HG03066 (cell line): ENCODE data around the gene CRY2.

Experiments
- ATAC-seq: cut with Tn5 transposase; IDR thresholded peaks from one replicate; pipeline ENCODE4 v1.9.1; 2021; ENCODE audit warnings: low read depth; ENCODE audit not compliant: unreplicated experiment

CRY2 gene

DNA sequence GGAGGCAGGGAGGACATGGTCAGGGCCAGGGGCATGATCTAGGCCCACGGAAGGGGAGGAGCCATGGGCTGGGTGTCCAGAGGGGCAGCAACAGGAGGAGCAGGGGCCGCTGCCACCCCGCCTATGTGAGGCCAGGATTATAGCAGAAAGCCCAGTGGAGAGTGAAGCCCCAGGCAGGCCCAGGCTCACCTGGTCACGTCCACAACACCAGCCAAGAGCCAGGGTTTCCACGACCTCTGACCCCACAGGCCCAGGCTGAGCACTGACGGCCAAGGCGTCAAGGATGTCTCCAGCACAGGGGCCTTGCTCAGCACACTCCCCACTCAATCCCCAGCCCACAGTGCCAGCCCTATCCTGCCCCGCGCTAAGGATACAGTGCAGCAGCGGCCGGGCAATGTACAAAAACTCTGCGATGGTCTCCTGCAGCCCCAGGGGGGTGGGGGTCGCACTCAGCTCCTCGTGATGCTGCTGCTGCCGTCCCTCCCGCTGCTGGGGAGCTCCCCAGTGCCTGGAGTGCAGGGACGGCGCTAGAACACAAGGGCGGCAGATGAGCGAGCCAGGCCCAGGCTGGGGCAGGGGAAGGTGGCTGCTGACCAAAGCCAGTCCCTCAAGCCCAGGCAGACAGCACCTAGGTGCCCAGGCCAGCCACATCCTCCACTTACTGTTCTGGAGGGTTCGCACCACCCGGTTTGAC is 66.8 kb downstream of the CRY2 start:
- no peak for ATAC-seq

- ATAC-seq = no peak
Observed at GRCh38 chr11:45915446-45915845, 68.2 kb downstream of the CRY2 start.

GRCh38 chr11:45917286-45917622 is 70.0 kb downstream of the CRY2 start:
- no peak for ATAC-seq

GRCh38 chr11:45917623-45918330 is 70.5 kb downstream of the CRY2 start, which contains the start of gene PEX16:
Gene PEX16, minus strand, starts transcription at chr11:45917877. Its CDS starts 66 bp downstream, at chr11:45917811.
- ATAC-seq = peak; percentile 82

- ATAC-seq = peak; percentile 45
Observed at GRCh38 chr11:45918331-45918941, 71.2 kb downstream of the CRY2 start.

DNA sequence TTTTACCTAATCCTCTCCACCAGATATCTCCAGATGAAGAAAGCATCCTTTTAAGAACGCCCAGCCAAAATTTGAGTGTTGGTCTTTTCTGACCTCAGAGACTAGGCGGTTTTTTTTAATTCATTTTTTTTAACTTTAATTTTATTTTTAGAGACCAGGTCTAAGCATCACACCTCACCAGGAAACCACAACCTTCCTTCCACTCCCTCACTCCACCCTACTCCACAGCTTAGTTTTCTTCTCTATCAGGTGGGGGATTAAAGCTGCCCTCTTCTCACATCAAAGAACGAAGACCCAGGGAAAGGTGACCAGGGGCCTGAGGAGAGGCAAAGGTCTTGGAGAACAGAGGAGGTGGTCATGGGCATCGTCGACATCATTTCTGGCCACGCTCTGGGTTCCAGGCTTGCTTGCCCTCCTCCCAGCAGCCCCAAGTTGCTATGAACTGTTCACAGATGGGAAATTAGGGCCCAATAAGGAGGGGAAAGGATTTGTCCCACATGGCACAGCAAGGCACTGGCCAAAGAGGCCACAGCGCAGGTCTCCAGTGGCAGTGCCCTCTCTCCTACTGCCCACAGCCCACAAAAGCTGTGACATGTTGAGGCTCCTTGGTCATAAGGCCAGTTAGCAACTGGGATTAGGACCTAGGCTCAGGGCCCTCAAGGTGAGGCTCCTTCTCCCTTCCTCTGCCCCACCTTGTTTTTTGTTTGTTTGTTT is 71.8 kb downstream of the CRY2 start:
- ATAC-seq = no peak

DNA sequence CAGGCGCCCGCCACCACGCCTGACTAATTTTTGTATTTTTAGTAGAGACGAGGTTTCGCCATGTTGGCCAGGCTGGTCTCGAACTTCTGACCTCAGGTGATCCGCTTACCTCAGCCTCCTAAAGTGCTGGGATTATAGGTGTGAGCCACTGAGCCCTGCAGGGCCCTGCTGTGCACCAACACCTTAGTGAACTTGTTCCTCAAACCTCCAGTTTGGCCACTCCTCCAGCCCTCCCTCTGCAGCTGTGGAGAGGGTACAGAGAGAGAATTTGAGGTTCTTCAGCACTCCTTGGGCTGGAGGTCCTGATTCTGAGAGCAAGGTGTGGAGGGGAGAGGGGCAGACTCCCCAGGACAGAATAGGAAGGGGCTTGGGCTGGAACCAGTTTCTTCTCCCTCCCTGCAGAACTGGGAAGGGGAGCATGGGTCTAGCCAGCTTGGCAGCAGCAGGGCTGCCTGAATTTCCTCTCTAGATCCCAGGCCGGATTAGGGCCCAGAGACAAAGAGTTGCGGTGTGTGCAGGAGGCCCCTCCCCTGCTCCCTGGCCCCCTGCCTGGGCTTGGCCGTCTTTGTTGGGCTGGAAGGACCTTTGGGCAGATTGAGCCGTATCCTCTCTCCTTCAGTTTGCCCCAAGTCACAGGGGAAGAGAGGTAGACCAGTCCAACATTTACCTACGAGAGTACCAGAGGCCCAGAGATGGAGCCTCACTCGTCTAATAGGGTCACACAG is 72.7 kb downstream of the CRY2 start:
- no peak for ATAC-seq

DNA sequence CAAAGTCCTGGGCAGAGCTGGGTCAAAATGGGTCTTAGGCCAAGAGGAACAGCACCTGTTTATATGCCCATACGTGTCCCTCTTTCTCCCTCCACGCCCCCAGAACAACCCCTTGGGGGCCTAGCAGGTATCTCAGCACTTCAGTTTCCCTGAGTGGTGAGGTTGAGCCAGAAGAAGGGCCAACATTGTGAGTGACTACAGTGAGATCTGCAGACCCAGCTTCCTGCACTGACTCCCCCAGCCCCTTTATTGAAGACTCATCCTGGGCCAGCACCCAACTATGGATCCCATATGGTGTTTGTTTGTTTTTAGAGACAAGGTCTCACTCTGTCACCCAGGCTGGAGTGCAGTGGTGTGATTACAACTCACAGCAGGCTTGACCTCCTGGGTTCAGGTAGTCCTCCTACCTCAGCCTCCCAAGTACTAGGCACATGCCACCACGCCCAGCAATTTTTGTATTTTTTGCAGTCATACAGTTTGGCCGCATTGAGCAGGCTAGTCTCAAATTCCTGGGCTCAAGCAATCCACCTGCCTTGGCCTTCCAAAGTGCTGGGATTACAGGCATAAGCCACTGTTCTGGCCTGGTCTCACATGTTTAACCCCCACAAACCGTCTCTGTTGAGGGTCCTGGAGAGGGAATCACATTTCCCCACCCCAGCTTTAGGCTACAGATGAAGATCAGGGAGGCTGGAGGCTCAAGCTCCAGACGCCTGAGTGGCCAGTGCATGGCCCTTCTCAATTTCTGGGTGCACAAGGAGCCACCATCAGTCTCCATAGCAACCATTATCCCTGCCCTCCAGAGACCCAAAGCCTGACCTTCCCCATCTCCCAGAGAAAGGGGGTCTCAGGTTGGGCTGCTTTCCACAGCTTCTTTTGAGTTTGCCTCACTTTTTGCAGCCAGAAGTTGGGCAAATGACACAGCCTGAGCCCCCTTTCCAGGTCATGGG is 73.5 kb downstream of the CRY2 start:
- no peak for ATAC-seq

DNA sequence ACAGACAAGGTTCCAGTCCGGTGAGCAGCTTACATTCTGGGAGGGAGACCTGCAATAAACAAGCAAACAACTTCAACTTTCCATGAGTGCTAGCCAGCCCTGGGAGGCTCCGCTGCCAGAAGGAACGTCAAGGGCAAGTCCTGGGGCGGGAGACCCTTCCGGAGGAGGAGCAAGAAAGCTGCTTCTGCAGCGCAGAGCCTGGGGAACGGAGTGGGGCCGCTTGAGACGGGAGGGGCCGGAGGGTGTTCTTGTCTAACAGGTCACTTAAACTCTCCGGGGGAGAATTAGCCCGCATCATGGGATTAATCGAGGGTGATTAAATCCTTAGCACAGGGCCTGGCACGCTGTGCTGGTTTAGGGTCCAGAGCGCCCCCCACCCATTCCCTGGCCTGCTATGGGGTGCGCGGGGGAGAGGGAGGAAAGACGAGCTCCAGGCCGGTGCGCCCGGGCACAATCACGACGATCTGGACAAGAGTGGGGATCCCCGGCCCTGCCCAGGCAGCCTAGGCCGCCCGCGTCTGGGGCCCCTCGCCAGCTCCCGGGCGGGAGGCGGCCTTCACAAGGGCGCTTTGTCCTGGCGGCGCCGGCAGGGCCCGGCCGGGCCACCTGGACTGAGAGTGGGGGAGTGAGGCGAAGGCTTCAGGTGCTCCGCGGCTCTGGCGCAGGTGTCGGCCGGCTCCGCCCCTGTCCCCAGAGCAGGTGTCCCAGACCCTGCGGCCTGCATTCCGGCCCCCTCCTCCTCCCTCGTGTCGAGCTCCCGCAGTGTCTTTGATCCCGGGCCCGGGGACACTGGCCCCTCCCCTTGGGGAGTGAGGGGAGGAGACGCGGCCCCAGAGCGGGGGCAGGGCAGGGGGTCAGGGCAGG is 74.5 kb downstream of the CRY2 start:
- ATAC-seq = no peak

DNA sequence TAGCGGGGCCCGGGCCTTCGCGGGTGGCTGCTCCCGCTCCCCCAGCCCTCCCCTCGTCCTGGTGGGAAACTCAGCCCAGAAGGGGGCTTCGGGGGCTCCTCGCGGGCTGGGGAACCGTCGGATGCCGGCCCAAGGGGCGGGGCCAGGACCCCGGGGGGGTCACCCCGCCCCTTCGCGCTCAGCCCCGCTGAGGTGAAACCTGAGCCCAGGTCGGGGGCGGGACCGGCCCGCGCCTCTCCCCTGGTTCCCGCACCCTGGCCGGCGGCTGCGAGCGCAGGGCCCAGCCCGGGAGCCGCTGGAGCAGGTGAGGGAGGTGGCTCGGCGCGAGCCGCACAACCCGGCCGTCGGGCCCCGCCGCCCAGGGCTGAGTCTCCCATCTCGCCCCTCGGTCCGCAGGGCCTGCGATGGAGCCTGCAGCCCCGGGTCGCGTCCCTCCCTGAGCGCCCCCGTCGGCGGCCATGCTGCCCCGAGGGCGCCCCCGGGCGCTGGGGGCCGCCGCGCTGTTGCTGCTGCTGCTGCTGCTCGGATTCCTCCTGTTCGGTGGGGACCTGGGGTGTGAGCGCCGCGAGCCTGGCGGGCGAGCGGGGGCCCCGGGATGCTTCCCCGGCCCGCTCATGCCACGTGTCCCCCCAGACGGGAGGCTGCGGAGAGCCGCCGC is 75.3 kb downstream of the CRY2 start, which contains the start of gene LARGE2:
Gene LARGE2 (plus strand): TSS at position 232 of the 658 bp plus-strand sequence. CDS start 227 bp downstream, at position 459.
- no peak for ATAC-seq

GRCh38 chr11:45924036-45924915 is 77.0 kb downstream of the CRY2 start:
- no peak for ATAC-seq

- ATAC-seq = no peak
Observed at GRCh38 chr11:45924927-45925326, 77.7 kb downstream of the CRY2 start.

GRCh38 chr11:45925550-45925949 is 78.3 kb downstream of the CRY2 start:
- ATAC-seq = no peak

DNA sequence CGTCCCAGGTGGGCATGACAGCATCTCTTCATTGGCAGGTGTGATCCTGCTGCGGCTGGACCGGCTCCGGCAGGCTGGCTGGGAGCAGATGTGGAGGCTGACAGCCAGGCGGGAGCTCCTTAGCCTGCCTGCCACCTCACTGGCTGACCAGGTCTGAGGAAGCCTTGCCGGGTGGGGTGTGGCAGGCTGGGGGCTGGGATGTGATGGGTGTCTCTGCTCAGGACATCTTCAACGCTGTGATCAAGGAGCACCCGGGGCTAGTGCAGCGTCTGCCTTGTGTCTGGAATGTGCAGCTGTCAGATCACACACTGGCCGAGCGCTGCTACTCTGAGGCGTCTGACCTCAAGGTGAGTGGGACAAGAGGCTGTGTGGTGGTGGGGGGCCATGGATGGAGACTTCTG is 78.7 kb downstream of the CRY2 start:
- no peak for ATAC-seq

DNA sequence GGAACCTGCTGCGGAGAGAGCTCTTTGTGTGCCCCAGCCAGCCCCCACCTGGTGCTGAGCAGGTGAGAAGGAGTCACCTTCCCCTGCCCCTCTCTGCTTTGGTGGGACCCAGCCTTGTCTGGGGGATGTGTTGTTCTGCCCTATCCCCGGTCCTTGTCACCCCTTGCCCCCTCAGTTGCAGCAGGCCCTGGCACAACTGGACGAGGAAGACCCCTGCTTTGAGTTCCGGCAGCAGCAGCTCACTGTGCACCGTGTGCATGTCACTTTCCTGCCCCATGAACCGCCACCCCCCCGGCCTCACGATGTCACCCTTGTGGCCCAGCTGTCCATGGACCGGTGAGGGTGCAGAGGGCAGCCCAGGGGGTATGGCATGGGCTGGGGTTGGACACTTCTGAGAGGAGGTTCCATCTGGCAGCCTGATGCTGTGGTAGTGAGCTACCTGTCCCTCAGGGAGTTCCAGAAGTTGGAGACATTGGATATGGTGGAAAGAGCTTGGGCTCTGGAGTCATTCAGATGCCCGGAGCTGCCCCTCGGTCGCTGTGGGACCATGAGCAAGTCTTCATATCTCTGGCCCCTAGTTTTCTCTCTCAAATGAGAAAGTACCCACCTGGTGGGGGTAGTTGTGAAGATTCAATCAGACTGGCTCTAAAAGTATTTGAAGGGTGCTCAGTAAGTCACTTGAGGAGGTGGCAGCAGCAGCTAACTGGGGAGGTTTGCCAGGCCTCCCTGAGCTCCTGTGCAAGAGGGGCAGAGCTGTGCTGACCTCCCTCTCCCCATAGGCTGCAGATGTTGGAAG is 79.5 kb downstream of the CRY2 start:
- no peak for ATAC-seq

GRCh38 chr11:45927332-45927683 is 80.0 kb downstream of the CRY2 start:
- no peak for ATAC-seq
